B cell (primary cell): ENCODE measurements around the gene BST2. TPM values are rescaled to one million over a fixed set of nuclear protein-coding genes. Genes with fewer than 3 reads are reported as not detected.

ENCODE experiments used
- ATAC-seq: fragments of 200-7000 bp; cut with Tn5 transposase; one replicate; pipeline ENCODE4 v1.10.0; 2021; ENCODE audit warnings: low read depth, mild to moderate bottlenecking, moderate number of reproducible peaks, moderate library complexity
- CTCF ChIA-PET: fragments of 350-600 bp; sonication (Branson Sonifier 250); formaldehyde crosslinking; loops from one replicate; lab custom pipeline; 2021; ENCODE audit warnings: antibody characterized with exemption, inconsistent platforms; lab: Charles Lee
- POLR2A ChIA-PET: fragments of 350-600 bp; sonication (Branson Sonifier 250); formaldehyde crosslinking; loops from one replicate; lab custom pipeline; 2021; ENCODE audit warnings: antibody characterized with exemption; lab: Charles Lee
- DNase-seq: peaks from one replicate; pipeline ENCODE4 v3.0.0; 2013
- H2AFZ ChIP-seq: 2 replicates; pipeline ENCODE4 v1.6.1; 2012; ENCODE audit warnings: mild to moderate bottlenecking, low read depth, low read length; ENCODE audit not compliant: insufficient read depth, poor library complexity, severe bottlenecking
- H3K27ac ChIP-seq, 2 donors: 1 replicate in 1 of 2; 2 replicates in 1 of 2; pipeline ENCODE4 v1.5.1; 2012 to 2013; ENCODE audit warnings: low read length in 2 of 2, mild to moderate bottlenecking in 2 of 2, moderate library complexity in 1 of 2
- H3K27me3 ChIP-seq, 4 experiments: fragments of 200-600 bp in 1 of 4; sonication (generic) in 1 of 4; replicated peaks in 1 of 4; 1 replicate in 2 of 4; 2 replicates in 2 of 4; pipeline versions ENCODE4 v1.6.1 to v1.7.0; 2013 to 2016; ENCODE audit warnings: low read length in 3 of 4, mild to moderate bottlenecking in 2 of 4, mixed read lengths in 1 of 4, moderate library complexity in 1 of 4; ENCODE audit not compliant: insufficient read depth in 4 of 4, control insufficient read depth in 3 of 4; ENCODE audit errors: control extremely low read depth in 1 of 4
- H3K36me3 ChIP-seq, 2 experiments: replicated peaks in 1 of 2; 1 replicate in 1 of 2; 2 replicates in 1 of 2; pipeline versions ENCODE4 v1.6.1 to v1.7.1; 2013; ENCODE audit warnings: low read length in 1 of 2; ENCODE audit not compliant: insufficient read depth in 2 of 2, control insufficient read depth in 1 of 2; ENCODE audit errors: control extremely low read depth in 1 of 2, extremely low read depth in 1 of 2
- H3K4me1 ChIP-seq, 2 donors: fragments of 200-600 bp in 1 of 2; sonication (generic) in 1 of 2; 1 replicate in 1 of 2; 2 replicates in 1 of 2; pipeline versions ENCODE4 v1.5.1 to v1.6.1; 2013 to 2017; ENCODE audit warnings: low read length in 2 of 2; ENCODE audit not compliant: control insufficient read depth in 2 of 2, insufficient read depth in 2 of 2
- H3K4me2 ChIP-seq: replicated peaks from 2 replicates; pipeline ENCODE3; 2012; ENCODE audit warnings: mild to moderate bottlenecking, low read depth, low read length; ENCODE audit not compliant: poor library complexity, severe bottlenecking
- H3K4me3 ChIP-seq, 5 experiments: fragments of 200-600 bp in 1 of 5; sonication (generic) in 1 of 5; 1 replicate in 3 of 5; 2 replicates in 2 of 5; pipeline versions ENCODE4 v1.5.1 to v1.7.0; 2011 to 2016; ENCODE audit warnings: low read length in 4 of 5, mild to moderate bottlenecking in 4 of 5, low read depth in 2 of 5, control low read depth in 1 of 5, moderate library complexity in 1 of 5; ENCODE audit not compliant: insufficient read depth in 1 of 5; ENCODE audit errors: control extremely low read depth in 1 of 5, extremely low read depth in 1 of 5
- H3K79me2 ChIP-seq: fragments of 200-600 bp; sonication (generic); one replicate; pipeline ENCODE4 v1.6.0; 2016; ENCODE audit warnings: low read length; ENCODE audit not compliant: control insufficient read depth, insufficient read depth
- H3K9ac ChIP-seq: fragments of 200-600 bp; sonication (generic); 2 replicates; pipeline ENCODE4 v1.6.1; 2017; ENCODE audit warnings: mild to moderate bottlenecking, low read length, moderate library complexity
- H3K9me3 ChIP-seq, 3 donors: one replicate each; pipeline versions ENCODE4 v1.6.1 to v1.7.1; 2013; ENCODE audit warnings: low read length in 2 of 3; ENCODE audit not compliant: control insufficient read depth in 2 of 3, insufficient read depth in 1 of 3; ENCODE audit errors: control extremely low read depth in 1 of 3
- H4K20me1 ChIP-seq: 2 replicates; pipeline ENCODE4 v1.6.0; 2012; ENCODE audit warnings: mild to moderate bottlenecking, low read length; ENCODE audit not compliant: insufficient read depth, control insufficient read depth, poor library complexity, severe bottlenecking
- H3K27ac Mint-ChIP-seq: one replicate; pipeline ENCODE4 v1.8.0; 2021; ENCODE audit warnings: mixed read lengths
- H3K27me3 Mint-ChIP-seq: one replicate; pipeline ENCODE4 v1.8.0; 2021; ENCODE audit warnings: mixed read lengths
- H3K4me1 Mint-ChIP-seq: one replicate; pipeline ENCODE4 v1.8.0; 2021; ENCODE audit warnings: mixed read lengths
- H3K4me3 Mint-ChIP-seq: one replicate; pipeline ENCODE4 v1.8.0; 2021; ENCODE audit warnings: mixed read lengths
- H3K9me3 Mint-ChIP-seq: one replicate; pipeline ENCODE4 v1.8.0; 2022; ENCODE audit warnings: mixed read lengths; ENCODE audit not compliant: insufficient read depth
- CTCF ChIP-seq: fragments of 200-600 bp; IDR thresholded peaks from one replicate; pipeline ENCODE4 v1.8.0; 2022; ENCODE audit warnings: antibody characterized with exemption, mild to moderate bottlenecking
- EZH2 ChIP-seq: IDR thresholded peaks from 2 replicates; pipeline ENCODE4 v1.6.1; 2012; ENCODE audit warnings: borderline replicate concordance, low read depth, mild to moderate bottlenecking, moderate library complexity, low read length; ENCODE audit not compliant: insufficient read depth, poor library complexity, severe bottlenecking
- WGBS: methylation state at CpG from one replicate; pipeline ENCODE4 v1.1.5; 2013; ENCODE audit warnings: missing lambda C conversion rate; ENCODE audit not compliant: insufficient coverage; 5-methylcytosine and 5-hydroxymethylcytosine counted together
- intact Hi-C: fragments of 100-400 bp; cut with micrococcal nuclease; formaldehyde crosslinking; loops from one replicate; pipeline ENCODE4 v1.10.0; 2022
- polyA plus RNA-seq: library from polyadenylated mRNA; depleted of rRNA; stranded (reverse); fragments of >200 nt; gene quantifications from 2 replicates; pipeline ENCODE4 v1.2.3, GENCODE V29; 2012
- total RNA-seq, 2 donors: library from RNA; stranded (reverse); fragments of 120-200 nt in 1 of 2; gene quantifications; 1 replicate in 1 of 2; 2 replicates in 1 of 2; pipeline versions ENCODE4 v1.2.3 to v1.2.4, GENCODE V29; 2013 to 2022

The BST2 gene
- total and polyA plus RNA-seq, 2 donors (not counting 1 experiment from before 2014, with no cell fraction given): 59.7 to 79.5 TPM

GRCh38 chr19:17380426-17381138 lies 24.8 kb downstream of the BST2 start:
- ATAC-seq: no peak
- peaks cover 22% of the 10 kb centered on the region for H3K4me1 Mint-ChIP-seq
- Histone ChIP-seq H3K27ac (no peak overlapping the region), H3K36me3 (no peaks in the 10 kb centered on the region), H3K9me3 (peaks cover 0 to 14% (median 4%) of the 10 kb centered on the region in 3 donors), H2AFZ (no peak overlapping the region), H3K79me2 (no peaks in the 10 kb centered on the region), H3K4me3 (no peak overlapping the region), H3K4me1 (peaks cover 26 to 40% of the 10 kb centered on the region in 2 donors), H3K27me3 (peaks cover 0 to 17% (median 5%) of the 10 kb centered on the region in 4 experiments), H3K9ac (no peak overlapping the region), H3K4me2 (no peak overlapping the region), H4K20me1 (no peaks in the 10 kb centered on the region)
- no peak for DNase-seq
- no peak overlapping the region for H3K4me3 Mint-ChIP-seq
- H3K27me3 Mint-ChIP-seq: peaks cover 12% of the 10 kb centered on the region
- TF ChIP-seq EZH2: no peak
- intact Hi-C loops: no loop called here
- POLR2A ChIA-PET: interaction anchor here (0.6 to 0.7 kb wide), 3 partner anchors 49 to 922 kb away, joined by 3 to 13 read pairs (median 5); no protein-coding TSS in a partner anchor
- WGBS: 100% methylated on average over 4 of the region's 5 CpGs
- CTCF ChIA-PET: no interaction called here
- H3K9me3 Mint-ChIP-seq: no peaks in the 10 kb centered on the region
- H3K27ac Mint-ChIP-seq: no peak overlapping the region

- TF ChIP-seq EZH2 (no peak), CTCF (no peak)
- Mint-ChIP-seq H3K9me3 (no peaks in the 10 kb centered on the region), H3K4me1 (peaks cover 22% of the 10 kb centered on the region), H3K27ac (peak overlapping the region; percentile 17), H3K4me3 (no peak overlapping the region), H3K27me3 (peaks cover 12% of the 10 kb centered on the region)
- ChIA-PET CTCF (interaction anchor here (0.7 to 1.7 kb wide), 2 partner anchors 9 to 32 kb away, joined by 3 to 5 read pairs; no protein-coding TSS in a partner anchor), POLR2A (no interaction called here)
- Histone ChIP-seq H3K4me3 (no peak overlapping the region), H3K9ac (no peak overlapping the region), H3K36me3 (no peaks in the 10 kb centered on the region), H3K4me1 (peaks cover 26 to 39% of the 10 kb centered on the region in 2 donors), H3K4me2 (peak overlapping the region; percentile 27), H3K27ac (no peak overlapping the region), H2AFZ (no peak overlapping the region), H3K9me3 (peaks cover 0 to 14% (median 4%) of the 10 kb centered on the region in 3 donors), H4K20me1 (no peaks in the 10 kb centered on the region), H3K79me2 (no peaks in the 10 kb centered on the region), H3K27me3 (peaks cover 0 to 23% (median 5%) of the 10 kb centered on the region in 4 experiments)
- 31% methylated on average over 14 of the region's 14 CpGs for WGBS
- intact Hi-C loops: no loop called here
- ATAC-seq (no peak), DNase-seq (no peak)
Measured at GRCh38 chr19:17379221-17379631, 26.2 kb downstream of the BST2 start.
